Sciatic nerve (tissue), 2 donors: ENCODE data around the gene SCARB1. TPM values are rescaled to one million over a fixed set of nuclear protein-coding genes. Genes with fewer than 3 reads are reported as not detected.

Experiments used
- ATAC-seq: fragments of 200-7000 bp; cut with Tn5 transposase; one replicate; pipeline ENCODE4 v1.9.1; 2020; ENCODE audit warnings: mild to moderate bottlenecking, moderate library complexity
- DNase-seq: peaks from one replicate; pipeline ENCODE4 v3.0.0-alpha.2; 2020; ENCODE audit warnings: low spot score
- intact Hi-C: fragments of 100-400 bp; cut with DNase I; formaldehyde crosslinking; loops from one replicate; pipeline ENCODE4 v1.14.2; 2022
- total RNA-seq: library from RNA; stranded (reverse); fragmentation: NEBNext Ultra II Directional; extraction: Animal tissue kit (Norgen Biotek cat#: 25700); gene quantifications from one replicate; pipeline ENCODE4 v1.2.1, GENCODE V29; 2021
- donor health status: DM: no; HTN: no; CAD: no.
- donor health status: DM: no; HTN: no; CAD: no.

The SCARB1 gene
- total RNA-seq, 1 donor from 2014 or later, result 69.2 TPM

- ATAC-seq (no peak), DNase-seq (no peak)
- intact Hi-C loops, result no loop called here
Measured at GRCh38 chr12:124829708-124830304, 33.9 kb downstream of the SCARB1 start.

GRCh38 chr12:124829008-124829707 lies 34.5 kb downstream of the SCARB1 start:
- DNase-seq (no peak), ATAC-seq (peak; percentile 71)
- intact Hi-C loops, result no loop called here

- intact Hi-C loops, result no loop called here
- peak; percentile 68 for ATAC-seq
- no peak for DNase-seq
Measured at GRCh38 chr12:124828264-124829007, 35.2 kb downstream of the SCARB1 start.

GRCh38 chr12:124827588-124828184 lies 36.0 kb downstream of the SCARB1 start:
- ATAC-seq (no peak), DNase-seq (no peak)
- intact Hi-C loops, result no loop called here

GRCh38 chr12:124824195-124824594 lies 39.5 kb downstream of the SCARB1 start:
- intact Hi-C loops, result no loop called here
- DNase-seq, result no peak
- no peak for ATAC-seq

- DNase-seq (no peak), ATAC-seq (no peak)
- intact Hi-C loops, result no loop called here
Measured at GRCh38 chr12:124823272-124823970, 40.2 kb downstream of the SCARB1 start.

GRCh38 chr12:124822218-124822617 lies 41.4 kb downstream of the SCARB1 start:
- ATAC-seq (no peak), DNase-seq (no peak)
- intact Hi-C loops, result no loop called here

- DNase-seq (no peak), ATAC-seq (no peak)
- intact Hi-C loops, result no loop called here
Measured at GRCh38 chr12:124821252-124822200, 42.1 kb downstream of the SCARB1 start.

GRCh38 chr12:124820199-124820598 lies 43.5 kb downstream of the SCARB1 start:
- intact Hi-C loops, result no loop called here

GRCh38 chr12:124819525-124819924 lies 44.1 kb downstream of the SCARB1 start:
- DNase-seq (no peak), ATAC-seq (no peak)
- intact Hi-C loops, result no loop called here

More at GRCh38 chr12:124820199-124820598, 43.5 kb downstream of the SCARB1 start:
- DNase-seq (no peak), ATAC-seq (no peak)

- ATAC-seq (no peak), DNase-seq (no peak)
- intact Hi-C loops, result no loop called here
Measured at GRCh38 chr12:124819080-124819479, 44.6 kb downstream of the SCARB1 start.

GRCh38 chr12:124817076-124818000 lies 46.3 kb downstream of the SCARB1 start:
- no peak for ATAC-seq
- DNase-seq, result no peak
- intact Hi-C loops, result no loop called here

GRCh38 chr12:124816295-124816854 lies 47.3 kb downstream of the SCARB1 start:
- no peak for DNase-seq
- no peak for ATAC-seq
- intact Hi-C loops, result no loop called here

GRCh38 chr12:124814741-124815613 lies 48.7 kb downstream of the SCARB1 start:
- DNase-seq (no peak), ATAC-seq (peak; percentile 77)
- intact Hi-C loops, result no loop called here

- intact Hi-C loops, result no loop called here
- no peak for DNase-seq
- no peak for ATAC-seq
Measured at GRCh38 chr12:124813782-124814181, 49.9 kb downstream of the SCARB1 start.

GRCh38 chr12:124812979-124813378 lies 50.7 kb downstream of the SCARB1 start:
- DNase-seq, result no peak
- intact Hi-C loops, result no loop called here
- no peak for ATAC-seq
